WTC11 (cell line): ENCODE results near the gene CACNA2D3.

Source experiments
- ATF1 ChIP-seq: sonication (generic); formaldehyde crosslinking; IDR thresholded peaks from 2 replicates; pipeline ENCODE4 v1.8.1; 2023; ENCODE audit warnings: mild to moderate bottlenecking, moderate library complexity, missing genetic modification reagents
- ATF3 ChIP-seq: sonication (generic); formaldehyde crosslinking; conservative IDR thresholded peaks from 2 replicates; pipeline ENCODE4 v1.8.1; 2022; ENCODE audit warnings: mild to moderate bottlenecking, missing genetic modification reagents
- CTCF ChIP-seq: fragments of 200-600 bp; IDR thresholded peaks from 2 replicates; pipeline ENCODE4 v1.8.0; 2022; ENCODE audit warnings: antibody characterized with exemption
- NR1H2 ChIP-seq: sonication (generic); formaldehyde crosslinking; IDR thresholded peaks from 2 replicates; pipeline ENCODE4 v1.9.0; 2021; ENCODE audit warnings: mild to moderate bottlenecking, moderate library complexity, missing genetic modification reagents
- OVOL2 ChIP-seq: fragments of 250-450 bp; sonication (Bioruptor Pico); IDR thresholded peaks from 2 replicates; pipeline ENCODE4 v1.9.0; 2021; ENCODE audit warnings: mild to moderate bottlenecking, borderline replicate concordance
- RELA ChIP-seq: sonication (generic); formaldehyde crosslinking; IDR thresholded peaks from 2 replicates; pipeline ENCODE4 v1.8.1; 2022; ENCODE audit warnings: missing genetic modification reagents, mild to moderate bottlenecking, borderline replicate concordance
- SP1 ChIP-seq: sonication (generic); formaldehyde crosslinking; conservative IDR thresholded peaks from 2 replicates; pipeline ENCODE4 v1.8.1; 2022; ENCODE audit warnings: missing genetic modification reagents
- TCF7 ChIP-seq: sonication (generic); formaldehyde crosslinking; IDR thresholded peaks from 2 replicates; pipeline ENCODE4 v1.8.0; 2022; ENCODE audit warnings: mild to moderate bottlenecking, low read depth, missing genetic modification reagents, moderate library complexity
- ZNF423 ChIP-seq: fragments of 250-450 bp; sonication (Bioruptor Pico); IDR thresholded peaks from 2 replicates; pipeline ENCODE4 v2.1.2; 2022; ENCODE audit warnings: mild to moderate bottlenecking, moderate library complexity

GRCh38 chr3:54421943-54422342, 299.6 kb downstream of the CACNA2D3 start:
- TF ChIP-seq CTCF (no peak), ATF3 (no peak), RELA (CRISPR knock-in tag) (no peak), ZNF423 (CRISPR knock-in tag) (no peak), NR1H2 (CRISPR knock-in tag) (no peak), TCF7 (CRISPR knock-in tag) (no peak), OVOL2 (CRISPR knock-in tag) (no peak), SP1 (CRISPR knock-in tag) (no peak), ATF1 (CRISPR knock-in tag) (no peak)
